Measurements from ENCODE around the gene CTRB2. TPM values are rescaled to one million over a fixed set of nuclear protein-coding genes. Genes with fewer than 3 reads are reported as not detected.
"Not testable (repeated sequence)": the region's sequence is repeated elsewhere in the genome, so short reads cannot be mapped to it uniquely, and the experiment has no call there.

CTRB2 gene
- total RNA-seq, 1 donor from 2014 or later = not detected

GRCh38 chr16:75224306-75225082 lies 17.5 kb upstream of the CTRB2 start:
- Mint-ChIP-seq H3K27ac (ENCODE audit: unreplicated experiment) (no peak overlapping the region), H3K27me3 (ENCODE audit: low read depth) (no peaks in the 10 kb centered on the region), H3K4me1 (ENCODE audit: low read depth) (peaks cover 10% of the 10 kb centered on the region), H3K9me3 (ENCODE audit: low read depth) (no peaks in the 10 kb centered on the region), H3K36me3 (ENCODE audit: low read depth) (peaks cover 8% of the 10 kb centered on the region), H3K4me3 (ENCODE audit: unreplicated experiment) (no peak overlapping the region)
- DNase-seq (ENCODE audit: low spot score) = peak; percentile 91
- TF ChIP-seq CTCF (IDR thresholded peaks at IDR 0.05) = no peak

DNA sequence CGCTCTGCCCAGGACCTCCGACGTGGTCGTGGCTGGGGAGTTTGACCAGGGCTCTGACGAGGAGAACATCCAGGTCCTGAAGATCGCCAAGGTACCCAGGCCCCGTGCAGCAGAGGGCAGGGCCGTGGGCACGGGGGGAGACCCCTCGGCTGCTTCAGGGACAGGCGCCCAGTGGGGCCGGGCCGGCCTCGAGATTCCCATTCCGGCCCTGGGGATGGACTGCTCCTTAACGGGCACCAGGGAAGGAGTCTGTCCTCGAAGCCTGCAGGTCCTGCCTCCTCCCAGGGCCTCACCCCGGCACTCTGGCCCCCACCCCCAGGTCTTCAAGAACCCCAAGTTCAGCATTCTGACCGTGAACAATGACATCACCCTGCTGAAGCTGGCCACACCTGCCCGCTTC lies 16.2 kb upstream of the CTRB2 start:
- H3K4me3 Mint-ChIP-seq (ENCODE audit: unreplicated experiment); DNase-seq (ENCODE audit: low spot score): not testable (repeated sequence)

DNA sequence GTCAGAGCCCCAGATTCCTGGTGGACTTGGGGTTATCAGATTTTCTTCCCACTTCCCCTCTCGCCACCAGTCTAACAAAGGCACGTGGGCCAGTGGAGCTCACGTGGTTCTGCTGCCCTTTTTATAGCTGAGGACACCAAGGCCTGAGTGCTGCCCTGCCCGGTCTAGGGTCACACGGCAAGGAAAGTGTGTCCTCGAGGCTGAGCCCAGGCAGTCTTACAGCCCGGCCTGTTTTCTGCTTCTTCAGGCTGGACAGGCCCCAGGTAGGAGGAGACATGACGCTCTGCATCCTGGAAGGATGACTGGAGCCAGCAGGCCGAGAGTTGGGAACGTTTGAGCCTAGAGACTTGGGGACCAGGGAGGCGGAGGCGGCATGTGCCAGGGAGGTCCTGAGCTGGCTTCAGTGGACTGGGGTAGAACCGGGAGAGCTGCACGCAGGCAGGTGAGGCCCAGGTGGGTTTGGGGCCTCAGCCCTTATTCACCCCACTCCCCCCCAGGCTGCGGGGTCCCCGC lies 15.4 kb upstream of the CTRB2 start:
- DNase-seq (ENCODE audit: low spot score) = no peak
- no peaks in the 10 kb centered on the region for H3K36me3 Mint-ChIP-seq (ENCODE audit: low read depth)
- H3K27ac Mint-ChIP-seq (ENCODE audit: unreplicated experiment) = no peak overlapping the region
- no peaks in the 10 kb centered on the region for H3K27me3 Mint-ChIP-seq (ENCODE audit: low read depth)
- peaks cover 14% of the 10 kb centered on the region for H3K4me1 Mint-ChIP-seq (ENCODE audit: low read depth)
- TF ChIP-seq CTCF (IDR thresholded peaks at IDR 0.05) = no peak
- no peaks in the 10 kb centered on the region for H3K9me3 Mint-ChIP-seq (ENCODE audit: low read depth)
- H3K4me3 Mint-ChIP-seq (ENCODE audit: unreplicated experiment) = no peak overlapping the region

More for the DNA sequence above, 16.2 kb upstream of the CTRB2 start:
- H3K9me3 Mint-ChIP-seq (ENCODE audit: low read depth); H3K27ac Mint-ChIP-seq (ENCODE audit: unreplicated experiment); H3K36me3 Mint-ChIP-seq (ENCODE audit: low read depth); H3K27me3 Mint-ChIP-seq (ENCODE audit: low read depth): not testable (repeated sequence)
- peaks cover 14% of the 10 kb centered on the region for H3K4me1 Mint-ChIP-seq (ENCODE audit: low read depth)

- no peak for TF ChIP-seq CTCF (IDR thresholded peaks at IDR 0.05)
- Mint-ChIP-seq H3K36me3 (ENCODE audit: low read depth) (no peaks in the 10 kb centered on the region), H3K27ac (ENCODE audit: unreplicated experiment) (peak overlapping the region; percentile 57), H3K9me3 (ENCODE audit: low read depth) (no peaks in the 10 kb centered on the region), H3K4me1 (ENCODE audit: low read depth) (peaks cover 16% of the 10 kb centered on the region), H3K4me3 (ENCODE audit: unreplicated experiment) (no peak overlapping the region), H3K27me3 (ENCODE audit: low read depth) (no peaks in the 10 kb centered on the region)
- DNase-seq (ENCODE audit: low spot score) = no peak
Measured at GRCh38 chr16:75219838-75220237, 12.9 kb upstream of the CTRB2 start.

GRCh38 chr16:75219088-75219487 lies 12.1 kb upstream of the CTRB2 start:
- no peak overlapping the region for H3K27ac Mint-ChIP-seq (ENCODE audit: unreplicated experiment)
- no peak for DNase-seq (ENCODE audit: low spot score)
- H3K36me3 Mint-ChIP-seq (ENCODE audit: low read depth) = no peaks in the 10 kb centered on the region
- no peak for TF ChIP-seq CTCF (IDR thresholded peaks at IDR 0.05)
- no peaks in the 10 kb centered on the region for H3K27me3 Mint-ChIP-seq (ENCODE audit: low read depth)
- no peak overlapping the region for H3K4me3 Mint-ChIP-seq (ENCODE audit: unreplicated experiment)
- no peaks in the 10 kb centered on the region for H3K9me3 Mint-ChIP-seq (ENCODE audit: low read depth)
- H3K4me1 Mint-ChIP-seq (ENCODE audit: low read depth) = peaks cover 16% of the 10 kb centered on the region
